ENCODE data around the gene PRTFDC1. TPM values are rescaled to one million over a fixed set of nuclear protein-coding genes. Genes with fewer than 3 reads are reported as not detected.

PRTFDC1 gene
- total RNA-seq, 1 donor from 2014 or later, result 17.5 TPM

- TF ChIP-seq CTCF (IDR thresholded peaks at IDR 0.05; ENCODE audit: unreplicated experiment), result no peak
- peaks cover 2% of the 10 kb centered on the region for H3K27me3 Mint-ChIP-seq (ENCODE audit: unreplicated experiment)
- no peak overlapping the region for H3K27ac Mint-ChIP-seq (ENCODE audit: unreplicated experiment)
- H3K36me3 Mint-ChIP-seq (ENCODE audit: low read depth, unreplicated experiment), result no peaks in the 10 kb centered on the region
- H3K4me3 Mint-ChIP-seq (ENCODE audit: unreplicated experiment), result no peak overlapping the region
- DNase-seq (ENCODE audit: low spot score), result no peak
- H3K9me3 Mint-ChIP-seq (ENCODE audit: unreplicated experiment), result no peaks in the 10 kb centered on the region
- peaks cover 8% of the 10 kb centered on the region for H3K4me1 Mint-ChIP-seq (ENCODE audit: unreplicated experiment)
Observed at GRCh38 chr10:24813856-24814255, 138.6 kb downstream of the PRTFDC1 start.

- Mint-ChIP-seq H3K27ac (ENCODE audit: unreplicated experiment) (no peak overlapping the region), H3K4me3 (ENCODE audit: unreplicated experiment) (no peak overlapping the region), H3K4me1 (ENCODE audit: unreplicated experiment) (no peaks in the 10 kb centered on the region), H3K9me3 (ENCODE audit: unreplicated experiment) (no peaks in the 10 kb centered on the region), H3K36me3 (ENCODE audit: low read depth, unreplicated experiment) (no peaks in the 10 kb centered on the region), H3K27me3 (ENCODE audit: unreplicated experiment) (no peaks in the 10 kb centered on the region)
- TF ChIP-seq CTCF (IDR thresholded peaks at IDR 0.05; ENCODE audit: unreplicated experiment), result no peak
- DNase-seq (ENCODE audit: low spot score), result no peak
Observed at GRCh38 chr10:24806262-24806661, 146.1 kb downstream of the PRTFDC1 start.

GRCh38 chr10:24804956-24805355 lies 147.4 kb downstream of the PRTFDC1 start:
- H3K9me3 Mint-ChIP-seq (ENCODE audit: unreplicated experiment), result no peaks in the 10 kb centered on the region
- H3K36me3 Mint-ChIP-seq (ENCODE audit: low read depth, unreplicated experiment), result no peaks in the 10 kb centered on the region
- H3K27me3 Mint-ChIP-seq (ENCODE audit: unreplicated experiment), result no peaks in the 10 kb centered on the region
- H3K4me3 Mint-ChIP-seq (ENCODE audit: unreplicated experiment), result no peak overlapping the region
- DNase-seq (ENCODE audit: low spot score), result no peak
- H3K4me1 Mint-ChIP-seq (ENCODE audit: unreplicated experiment), result no peaks in the 10 kb centered on the region
- TF ChIP-seq CTCF (IDR thresholded peaks at IDR 0.05; ENCODE audit: unreplicated experiment), result no peak
- H3K27ac Mint-ChIP-seq (ENCODE audit: unreplicated experiment), result no peak overlapping the region

- Mint-ChIP-seq H3K9me3 (ENCODE audit: unreplicated experiment) (no peaks in the 10 kb centered on the region), H3K27me3 (ENCODE audit: unreplicated experiment) (no peaks in the 10 kb centered on the region), H3K4me1 (ENCODE audit: unreplicated experiment) (no peaks in the 10 kb centered on the region), H3K27ac (ENCODE audit: unreplicated experiment) (no peak overlapping the region), H3K4me3 (ENCODE audit: unreplicated experiment) (no peak overlapping the region), H3K36me3 (ENCODE audit: low read depth, unreplicated experiment) (no peaks in the 10 kb centered on the region)
- no peak for TF ChIP-seq CTCF (IDR thresholded peaks at IDR 0.05; ENCODE audit: unreplicated experiment)
- no peak for DNase-seq (ENCODE audit: low spot score)
Observed at GRCh38 chr10:24804392-24804791, 148.0 kb downstream of the PRTFDC1 start.

GRCh38 chr10:24802378-24802777 lies 150.0 kb downstream of the PRTFDC1 start:
- no peaks in the 10 kb centered on the region for H3K36me3 Mint-ChIP-seq (ENCODE audit: low read depth, unreplicated experiment)
- H3K9me3 Mint-ChIP-seq (ENCODE audit: unreplicated experiment), result no peaks in the 10 kb centered on the region
- DNase-seq (ENCODE audit: low spot score), result no peak
- no peak overlapping the region for H3K27ac Mint-ChIP-seq (ENCODE audit: unreplicated experiment)
- TF ChIP-seq CTCF (IDR thresholded peaks at IDR 0.05; ENCODE audit: unreplicated experiment), result no peak
- H3K27me3 Mint-ChIP-seq (ENCODE audit: unreplicated experiment), result no peaks in the 10 kb centered on the region
- no peaks in the 10 kb centered on the region for H3K4me1 Mint-ChIP-seq (ENCODE audit: unreplicated experiment)
- no peak overlapping the region for H3K4me3 Mint-ChIP-seq (ENCODE audit: unreplicated experiment)

Measured in endothelial cell (in vitro differentiated cells).